Measurements from ENCODE around the gene SV2C. TPM values are rescaled to one million over a fixed set of nuclear protein-coding genes. Genes with fewer than 3 reads are reported as not detected.
"Not testable (repeated sequence)": the region's sequence is repeated elsewhere in the genome, so short reads cannot be mapped to it uniquely, and the experiment has no call there.

Gene SV2C
- total RNA-seq, 1 experiment from 2014 or later, result 0.04 TPM

DNA sequence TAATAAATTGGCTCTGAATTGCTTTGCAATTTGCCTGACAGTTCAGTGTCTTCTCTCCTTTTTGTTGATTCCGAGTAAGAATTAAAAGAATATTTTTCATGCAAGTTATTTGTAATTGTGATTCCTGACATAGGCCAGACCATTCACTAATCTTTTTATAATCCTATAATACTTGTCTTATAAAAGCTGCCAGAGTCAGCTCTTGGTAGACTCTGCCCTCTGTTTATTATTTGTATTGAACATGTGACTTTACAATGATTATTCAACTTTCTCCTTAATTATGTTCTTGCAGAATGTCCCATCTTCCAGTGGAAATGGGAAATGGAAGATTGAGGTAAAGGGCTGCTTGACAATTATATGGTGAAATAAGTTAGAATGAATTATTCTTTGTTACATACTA lies 121.0 kb downstream of the SV2C start:
- no peak for DNase-seq (ENCODE audit: low spot score)

DNA sequence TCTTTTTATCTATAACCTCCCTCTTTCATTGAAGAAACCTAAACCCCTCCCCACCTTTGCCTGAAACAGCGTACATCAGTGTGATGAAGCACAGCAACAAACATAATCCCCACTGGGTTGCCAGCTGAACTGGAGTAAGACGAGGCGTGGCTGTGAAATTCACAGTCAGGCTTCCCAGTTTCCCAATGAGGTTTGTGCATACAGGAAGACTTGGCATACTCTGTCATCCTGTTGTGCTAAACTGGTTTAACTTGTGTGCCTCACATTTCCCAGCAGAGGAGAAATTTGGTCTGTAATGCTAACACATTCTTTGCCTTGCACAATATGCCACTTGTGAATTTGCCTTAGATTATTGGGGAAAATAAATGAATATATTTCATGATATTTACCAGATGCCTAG lies 121.5 kb downstream of the SV2C start:
- DNase-seq (ENCODE audit: low spot score), result no peak

GRCh38 chr5:76207120-76207519 lies 123.9 kb downstream of the SV2C start:
- no peak for DNase-seq (ENCODE audit: low spot score)

GRCh38 chr5:76209297-76209696 lies 126.1 kb downstream of the SV2C start:
- DNase-seq (ENCODE audit: low spot score), result no peak

- DNase-seq (ENCODE audit: low spot score), result no peak
These were observed 127.8 kb downstream of the SV2C start for GRCh38 chr5:76210946-76211345.

DNA sequence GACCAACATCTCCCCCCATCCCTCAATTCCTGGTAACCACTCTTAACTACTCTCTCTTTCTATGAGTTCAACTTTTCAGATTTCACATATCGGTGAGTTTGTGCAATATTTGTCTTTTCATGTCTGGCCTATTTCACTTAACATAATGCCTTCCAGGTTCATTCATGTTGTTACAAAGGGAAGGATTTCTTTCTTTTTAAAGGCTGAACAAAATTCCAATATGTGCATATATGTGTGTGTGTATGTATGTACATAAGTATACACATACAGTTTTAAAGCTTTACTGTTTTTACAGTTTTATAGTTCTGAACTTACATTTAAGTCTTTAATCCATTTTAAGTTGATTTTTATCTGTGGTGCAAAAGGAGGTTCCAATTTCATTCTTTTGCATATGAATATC lies 130.7 kb downstream of the SV2C start:
- DNase-seq (ENCODE audit: low spot score), result no peak

DNA sequence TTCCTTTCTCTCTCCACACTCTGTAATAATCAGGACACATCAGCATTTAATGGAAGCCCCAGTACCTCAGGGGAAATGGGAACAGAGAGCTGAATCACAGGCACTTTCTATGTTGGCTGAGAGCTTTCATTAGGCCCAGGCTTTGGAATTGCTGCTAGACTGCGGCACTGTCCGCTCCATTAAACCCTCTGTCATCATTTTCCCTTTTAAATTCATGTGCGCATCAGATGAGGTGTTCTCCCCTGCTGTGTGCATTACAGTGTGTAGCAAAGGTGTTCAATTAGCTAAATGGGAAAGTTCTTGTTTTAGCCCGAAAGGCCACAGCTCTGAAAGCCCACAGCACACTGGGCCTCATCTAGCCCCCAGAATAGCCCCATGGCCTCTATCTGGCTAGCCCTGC lies 133.6 kb downstream of the SV2C start:
- no peak for DNase-seq (ENCODE audit: low spot score)

GRCh38 chr5:76219636-76220035 lies 136.5 kb downstream of the SV2C start:
- DNase-seq (ENCODE audit: low spot score), result no peak

DNA sequence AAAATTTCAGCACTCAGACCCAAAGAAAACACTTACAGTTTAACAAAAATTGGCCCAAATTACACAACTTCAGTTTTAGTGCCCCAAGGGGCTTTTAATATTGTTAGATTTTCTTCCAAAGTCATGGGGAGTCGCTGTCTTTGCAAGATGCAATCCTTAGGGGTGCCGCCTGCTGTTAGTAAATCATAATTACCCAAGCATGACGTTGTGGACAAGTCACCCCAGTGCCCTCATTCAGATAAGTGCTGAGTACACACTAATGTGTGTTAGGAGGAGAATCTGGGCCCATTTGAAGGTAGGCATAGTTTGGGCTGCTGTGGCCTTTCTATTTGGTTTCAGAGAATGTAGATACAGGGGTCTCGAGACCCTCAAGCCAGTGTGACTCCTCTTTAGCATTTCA lies 138.1 kb downstream of the SV2C start:
- DNase-seq (ENCODE audit: low spot score), result no peak

GRCh38 chr5:76222318-76222717 lies 139.1 kb downstream of the SV2C start:
- no peak for DNase-seq (ENCODE audit: low spot score)

GRCh38 chr5:76223696-76224095 lies 140.5 kb downstream of the SV2C start:
- no peak for DNase-seq (ENCODE audit: low spot score)

DNA sequence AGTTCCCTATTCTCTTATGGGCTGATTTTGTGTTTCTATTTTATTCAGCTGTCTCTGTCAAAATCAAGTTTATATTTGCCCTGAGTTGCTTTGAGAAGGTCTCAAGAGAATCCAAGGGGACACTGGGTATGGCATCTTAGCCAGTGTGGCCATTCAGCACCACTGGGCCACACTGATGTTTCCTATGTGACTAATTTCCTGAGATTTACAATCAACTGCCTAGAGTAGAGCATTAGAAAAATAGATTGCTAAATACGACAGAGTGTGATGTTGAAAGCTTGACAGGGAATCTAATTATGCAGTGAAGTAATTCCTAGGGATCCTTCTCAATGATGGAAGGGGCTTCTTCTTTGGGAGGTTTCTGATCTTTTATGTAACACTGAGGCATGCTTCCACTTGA lies 141.7 kb downstream of the SV2C start:
- DNase-seq (ENCODE audit: low spot score), result no peak

DNA sequence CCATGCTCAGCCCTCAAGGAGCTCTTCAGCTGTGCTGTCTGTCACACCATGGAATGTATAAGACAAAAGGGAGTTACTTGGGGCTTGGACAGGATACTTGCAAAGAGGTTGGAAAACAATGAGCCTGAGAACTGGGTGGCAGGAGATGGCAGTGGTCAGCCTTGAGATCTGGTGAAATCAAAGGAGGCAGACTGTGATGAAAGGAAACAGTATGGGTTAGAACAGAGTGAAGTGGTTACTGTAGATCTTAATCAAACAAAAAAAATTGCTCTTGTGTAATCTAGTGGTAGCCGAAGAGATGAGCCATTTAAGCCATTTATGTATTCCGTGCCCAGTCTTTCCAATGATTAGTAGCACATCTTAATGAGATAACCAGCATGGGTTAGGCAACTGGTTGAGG lies 142.2 kb downstream of the SV2C start:
- no peak for DNase-seq (ENCODE audit: low spot score)

DNA sequence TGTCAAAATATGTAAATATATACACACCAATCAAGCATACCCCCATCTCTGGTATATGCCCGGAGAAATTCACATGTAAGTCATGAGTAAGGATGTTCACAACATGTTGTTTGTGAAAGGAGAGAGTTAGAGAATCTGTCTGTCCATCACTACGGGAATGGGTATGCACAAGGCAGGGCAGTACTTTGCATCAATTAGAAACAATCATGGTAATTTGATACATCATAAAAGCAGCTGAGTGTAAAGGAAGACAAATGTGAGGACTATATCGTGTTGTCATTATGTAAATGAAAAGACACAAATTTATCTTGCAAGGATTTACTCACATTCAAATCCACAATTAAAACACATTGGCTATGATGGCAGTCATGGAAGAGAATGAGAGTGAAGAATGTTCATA lies 146.7 kb downstream of the SV2C start:
- no peak for DNase-seq (ENCODE audit: low spot score)

GRCh38 chr5:76230711-76231285 lies 147.6 kb downstream of the SV2C start:
- DNase-seq (ENCODE audit: low spot score), result no peak

GRCh38 chr5:76234665-76235064 lies 151.5 kb downstream of the SV2C start:
- DNase-seq (ENCODE audit: low spot score), result no peak

- DNase-seq (ENCODE audit: low spot score), result no peak
These were observed 153.5 kb downstream of the SV2C start for GRCh38 chr5:76236684-76237083.

GRCh38 chr5:76240336-76240735 lies 157.2 kb downstream of the SV2C start:
- no peak for DNase-seq (ENCODE audit: low spot score)

DNA sequence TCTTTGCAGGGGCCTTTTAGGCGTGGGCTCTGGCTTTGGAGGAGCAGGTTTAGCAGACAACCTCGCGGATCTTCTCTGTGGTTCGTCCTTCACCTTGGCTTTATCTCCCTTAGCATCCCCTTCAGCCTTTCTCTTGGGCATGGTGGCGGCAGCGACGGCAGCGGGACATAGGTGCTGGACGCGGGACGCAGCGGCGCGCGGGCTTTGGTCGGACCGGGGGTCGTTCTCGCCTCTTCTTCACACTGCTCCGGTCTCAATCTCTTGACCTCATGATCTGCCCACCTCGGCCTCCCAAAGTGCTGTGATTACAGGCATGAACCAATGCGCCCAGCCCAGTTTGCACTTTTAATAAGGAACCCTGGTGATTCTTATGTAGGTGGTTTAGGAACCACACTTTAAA lies 159.0 kb downstream of the SV2C start:
- DNase-seq (ENCODE audit: low spot score), result not testable (repeated sequence)

DNA sequence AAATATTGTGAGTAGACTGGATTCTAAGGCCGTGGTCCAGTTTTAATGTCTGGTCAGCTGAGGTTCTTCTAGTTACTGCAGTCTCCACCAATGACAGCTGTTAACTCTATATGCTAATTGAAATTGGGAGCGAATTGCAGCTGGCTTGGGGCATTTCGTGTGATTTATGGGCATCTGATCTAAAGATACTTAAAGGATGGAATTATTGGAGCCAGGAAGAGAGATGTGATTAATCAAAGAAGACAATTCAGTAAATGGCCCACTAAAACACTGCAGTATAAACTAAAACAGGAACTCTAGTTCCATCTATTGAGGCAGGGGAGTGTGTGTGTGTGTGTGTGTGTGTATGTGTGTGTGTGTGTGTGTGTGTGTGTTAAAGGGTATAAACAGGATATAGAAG lies 162.4 kb downstream of the SV2C start:
- DNase-seq (ENCODE audit: low spot score), result no peak

DNA sequence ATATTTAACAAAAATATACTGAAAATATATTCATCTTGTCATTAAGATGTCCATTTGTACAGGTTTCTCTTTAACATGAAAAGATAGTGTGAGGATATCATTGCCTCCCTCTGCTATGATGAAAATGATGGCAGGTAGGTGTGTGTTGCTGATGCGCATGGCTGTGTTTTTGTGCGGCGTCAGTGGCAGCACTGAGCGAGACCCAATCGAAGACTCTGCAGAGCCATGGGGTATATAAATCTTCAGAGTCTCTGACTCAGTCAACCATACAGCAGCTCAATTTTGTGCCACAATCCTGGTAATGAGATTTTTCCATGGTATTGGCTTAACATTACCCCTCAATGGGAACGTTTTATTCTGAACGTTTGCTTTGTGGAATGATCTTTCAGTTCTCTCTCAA lies 166.4 kb downstream of the SV2C start:
- DNase-seq (ENCODE audit: low spot score), result no peak

- no peak for DNase-seq (ENCODE audit: low spot score)
These were observed 167.3 kb downstream of the SV2C start for GRCh38 chr5:76250463-76250862.

- DNase-seq (ENCODE audit: low spot score), result no peak
These were observed 168.5 kb downstream of the SV2C start for GRCh38 chr5:76251656-76252055.

- DNase-seq (ENCODE audit: low spot score), result no peak
These were observed 169.3 kb downstream of the SV2C start for GRCh38 chr5:76252437-76252836.
